GM18867 (cell line): ENCODE data around the gene PARP16.

Source experiments
- ATAC-seq: cut with Tn5 transposase; IDR thresholded peaks from one replicate; pipeline ENCODE4 v1.9.1; 2021; ENCODE audit warnings: mild to moderate bottlenecking, moderate library complexity; ENCODE audit not compliant: unreplicated experiment

PARP16 gene, protein sequence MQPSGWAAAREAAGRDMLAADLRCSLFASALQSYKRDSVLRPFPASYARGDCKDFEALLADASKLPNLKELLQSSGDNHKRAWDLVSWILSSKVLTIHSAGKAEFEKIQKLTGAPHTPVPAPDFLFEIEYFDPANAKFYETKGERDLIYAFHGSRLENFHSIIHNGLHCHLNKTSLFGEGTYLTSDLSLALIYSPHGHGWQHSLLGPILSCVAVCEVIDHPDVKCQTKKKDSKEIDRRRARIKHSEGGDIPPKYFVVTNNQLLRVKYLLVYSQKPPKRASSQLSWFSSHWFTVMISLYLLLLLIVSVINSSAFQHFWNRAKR

DNA sequence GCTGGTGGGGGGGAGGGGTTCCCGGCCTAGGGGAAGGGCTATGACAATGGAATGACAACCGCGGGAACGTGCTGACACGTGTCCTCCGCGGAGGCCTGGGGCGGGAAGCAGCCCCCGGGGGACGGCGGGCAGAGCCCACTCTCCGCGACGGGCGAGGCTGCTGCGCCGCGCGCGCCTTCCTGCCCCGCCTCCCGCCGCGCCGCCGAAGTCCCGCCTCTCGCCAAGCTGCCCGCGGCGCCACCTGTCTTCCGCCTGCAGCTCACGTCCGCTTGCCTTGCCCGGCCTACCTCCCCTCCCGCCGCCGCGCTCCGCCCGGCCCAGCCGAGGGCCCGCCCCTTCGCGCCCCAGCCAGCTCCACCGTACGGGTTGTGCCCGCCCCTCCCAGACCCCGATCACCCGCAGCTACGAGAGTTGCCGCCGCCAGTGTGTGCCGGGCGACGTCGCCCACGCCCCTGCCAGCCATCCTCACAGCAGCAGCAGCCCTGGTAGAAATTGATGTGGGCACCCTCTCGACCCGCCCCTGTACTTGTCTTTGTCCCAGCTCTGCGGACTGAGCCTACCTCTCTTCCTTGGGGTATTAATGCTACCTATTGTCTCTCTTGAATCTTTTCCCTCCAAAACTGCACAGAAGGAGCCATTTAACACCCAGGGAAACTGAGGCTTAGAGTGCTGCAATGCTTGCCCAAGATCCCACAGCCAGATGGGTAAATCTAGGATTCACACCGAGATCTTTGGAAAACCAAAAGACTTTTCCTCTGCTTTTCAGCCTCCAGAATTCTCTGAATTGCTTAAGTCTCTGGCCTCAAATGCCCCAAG is at the start of gene PARP16:
Gene PARP16 (minus strand): TSS at position 180 of the 816 bp plus-strand sequence. CDS start 457 bp downstream, outside the sequence.
- peak; percentile 94 for ATAC-seq

DNA sequence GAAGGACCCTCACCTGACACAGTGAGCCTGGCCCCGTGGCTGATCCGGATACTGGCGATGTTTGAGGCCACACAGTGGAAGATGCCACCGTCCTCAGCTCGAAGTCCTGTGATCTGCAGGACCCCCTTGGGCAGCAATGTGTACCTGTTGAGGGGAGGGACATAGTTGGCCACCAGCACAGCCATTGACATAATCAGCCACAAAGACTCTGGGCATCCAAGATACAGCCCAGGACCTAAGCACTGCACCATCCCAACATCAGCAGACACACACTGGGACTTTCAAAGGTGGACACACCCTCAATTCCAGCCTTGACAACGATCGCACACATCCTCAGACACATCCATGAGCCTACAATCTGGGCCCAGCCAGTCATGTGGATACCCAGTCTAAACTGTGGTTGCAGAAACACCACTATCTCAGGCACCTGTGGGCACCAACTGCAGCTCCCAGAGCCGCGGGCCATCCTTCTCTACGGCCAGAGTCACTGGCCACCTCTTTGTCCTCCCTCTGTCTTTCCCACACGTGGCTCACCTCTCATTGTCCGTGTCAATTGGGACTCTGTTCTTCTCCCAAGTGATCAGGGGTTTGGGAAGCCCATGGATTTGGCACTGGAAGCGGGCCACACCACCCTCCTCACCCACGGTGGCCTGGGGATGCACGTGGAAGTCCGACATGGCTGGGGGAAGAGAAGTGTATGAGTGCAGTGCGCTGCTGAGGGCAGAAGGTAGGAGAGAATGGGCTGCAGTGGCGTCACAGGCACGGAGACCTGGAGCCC is 48.8 kb upstream of the PARP16 start:
- ATAC-seq: no peak

DNA sequence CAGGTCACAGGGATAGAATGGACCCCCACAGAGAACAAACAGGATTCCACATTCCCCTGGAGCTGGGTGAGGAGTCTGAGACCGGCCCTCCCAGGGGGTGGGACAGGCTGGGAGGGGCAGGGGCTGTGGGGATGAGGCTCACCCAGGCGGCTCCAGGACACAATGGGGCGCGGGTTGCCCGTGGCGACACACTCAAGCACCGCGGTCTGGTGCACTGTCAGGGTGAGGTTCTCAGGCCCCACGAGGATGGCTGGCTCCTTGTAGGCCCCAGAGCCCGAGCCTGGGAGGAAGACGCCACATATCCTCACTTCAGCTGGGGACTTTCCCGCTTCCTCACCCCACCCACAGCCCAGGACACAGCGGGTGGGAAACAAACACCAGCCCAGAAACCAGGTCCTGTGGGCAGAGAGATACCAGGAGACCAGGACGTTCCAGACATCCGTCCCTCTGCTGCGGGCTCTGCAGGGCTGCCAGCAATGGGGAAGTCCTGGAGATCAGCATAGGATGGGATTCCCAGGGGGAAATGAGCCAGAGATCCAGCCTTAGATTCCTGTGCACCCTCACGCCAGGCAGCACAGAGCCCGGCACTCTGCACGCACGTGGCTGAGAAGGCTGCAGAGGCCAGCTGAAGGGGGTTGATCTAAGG is 48.0 kb upstream of the PARP16 start:
- ATAC-seq: no peak

DNA sequence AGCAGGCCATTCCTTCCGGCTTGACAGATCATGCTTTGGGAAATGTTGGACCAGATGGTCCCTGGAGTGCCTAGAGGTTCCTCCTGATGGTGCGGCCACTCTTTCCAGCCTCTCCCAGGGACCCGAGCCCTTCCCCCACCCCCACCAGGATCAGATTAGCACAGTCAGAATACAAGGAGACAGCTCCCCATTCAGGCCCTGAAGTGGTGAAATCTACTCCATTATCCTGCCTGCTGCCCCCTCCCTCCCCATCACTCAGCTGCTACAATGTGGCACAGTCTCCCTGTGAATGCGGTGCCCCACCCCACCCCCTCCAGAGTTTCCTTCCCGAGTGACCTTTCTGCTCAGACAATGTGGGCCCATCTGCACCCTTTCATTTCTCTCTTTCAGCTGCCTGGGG is 47.2 kb upstream of the PARP16 start:
- no peak for ATAC-seq

DNA sequence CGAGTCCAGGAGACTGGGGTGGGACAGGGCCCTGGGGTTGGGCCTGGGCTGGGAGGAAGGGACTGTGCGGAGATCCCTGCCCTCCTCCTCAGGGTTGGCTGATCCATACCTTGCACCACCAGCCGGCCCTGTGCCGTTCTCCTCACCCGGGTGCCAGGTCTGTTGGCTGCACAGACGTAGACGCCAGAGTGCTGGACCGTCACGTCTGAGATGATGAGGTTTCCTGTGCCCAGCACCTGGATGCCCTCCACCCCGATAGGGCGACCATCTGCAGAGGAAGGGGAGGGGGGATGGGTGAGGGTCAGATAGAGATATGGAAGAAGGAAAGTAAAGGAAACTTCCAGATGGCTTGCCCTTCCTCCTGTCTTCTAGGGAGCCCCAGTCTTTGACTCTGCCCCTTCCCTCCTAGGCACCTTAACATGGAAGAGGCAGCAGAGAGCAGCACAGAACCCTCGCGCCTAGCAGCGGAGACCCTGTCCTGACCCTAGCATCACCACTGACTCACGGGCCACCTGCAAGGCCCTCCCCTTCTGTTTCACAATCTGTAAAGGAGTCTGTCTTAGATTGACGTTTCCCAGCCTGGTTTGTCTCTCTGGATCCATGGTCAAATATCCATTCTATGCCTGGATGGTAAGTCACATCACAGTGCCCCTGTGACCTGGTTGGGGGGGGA is 46.6 kb upstream of the PARP16 start:
- no peak for ATAC-seq

DNA sequence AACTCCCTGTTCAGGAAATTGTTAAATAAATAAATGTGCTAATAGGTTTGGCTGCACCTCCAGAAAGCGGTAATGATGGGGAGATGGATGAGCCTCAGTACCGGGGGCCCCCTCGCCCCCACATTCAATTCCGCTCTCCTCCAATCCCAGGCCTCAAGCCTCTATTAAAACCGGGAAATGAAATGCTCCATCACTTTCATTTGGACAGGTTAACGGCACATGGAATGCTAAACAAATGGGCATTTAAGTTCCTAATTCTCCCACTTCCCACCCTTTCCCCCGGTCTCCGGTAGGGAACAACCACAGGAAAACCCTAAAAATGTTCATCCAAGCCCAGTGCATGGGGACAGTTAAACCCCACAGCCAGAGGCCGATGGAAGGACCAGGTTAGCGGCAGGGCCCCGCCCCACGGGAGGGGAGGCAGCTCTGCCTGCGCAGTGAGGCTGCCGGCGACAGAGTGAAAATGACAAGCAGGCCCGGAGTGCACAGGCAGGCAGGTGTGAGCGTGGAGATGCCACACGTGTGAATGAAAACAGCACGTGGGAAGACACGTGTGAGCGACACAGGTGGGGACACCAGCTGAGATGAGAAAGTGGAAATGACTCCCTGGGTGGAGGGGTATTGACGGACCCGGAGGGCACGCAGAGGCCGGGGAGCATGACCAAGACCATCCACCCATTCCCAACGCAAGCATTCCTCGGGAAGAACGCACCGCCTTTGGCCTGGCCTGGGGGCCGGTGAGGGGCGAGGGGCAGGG is 45.9 kb upstream of the PARP16 start:
- no peak for ATAC-seq

DNA sequence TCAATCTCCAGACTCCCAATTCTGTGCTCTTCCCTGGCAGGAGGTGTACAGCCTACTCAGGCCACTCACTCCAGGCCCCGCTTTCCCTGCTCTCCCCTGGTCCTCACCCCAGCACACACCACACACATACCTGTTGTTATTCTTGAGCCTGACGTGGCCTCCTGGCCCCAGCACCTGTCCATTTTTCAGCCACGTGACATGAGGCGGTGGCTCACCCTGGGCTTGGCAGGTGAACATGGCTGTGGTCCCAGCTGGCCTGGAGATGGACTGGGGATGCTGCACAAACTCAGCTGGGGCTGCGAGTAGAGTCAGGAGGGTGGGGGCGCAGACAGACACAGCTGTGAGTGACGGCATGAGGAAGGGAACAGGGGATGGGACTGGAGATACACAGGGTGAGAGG is 45.1 kb upstream of the PARP16 start:
- ATAC-seq: no peak

DNA sequence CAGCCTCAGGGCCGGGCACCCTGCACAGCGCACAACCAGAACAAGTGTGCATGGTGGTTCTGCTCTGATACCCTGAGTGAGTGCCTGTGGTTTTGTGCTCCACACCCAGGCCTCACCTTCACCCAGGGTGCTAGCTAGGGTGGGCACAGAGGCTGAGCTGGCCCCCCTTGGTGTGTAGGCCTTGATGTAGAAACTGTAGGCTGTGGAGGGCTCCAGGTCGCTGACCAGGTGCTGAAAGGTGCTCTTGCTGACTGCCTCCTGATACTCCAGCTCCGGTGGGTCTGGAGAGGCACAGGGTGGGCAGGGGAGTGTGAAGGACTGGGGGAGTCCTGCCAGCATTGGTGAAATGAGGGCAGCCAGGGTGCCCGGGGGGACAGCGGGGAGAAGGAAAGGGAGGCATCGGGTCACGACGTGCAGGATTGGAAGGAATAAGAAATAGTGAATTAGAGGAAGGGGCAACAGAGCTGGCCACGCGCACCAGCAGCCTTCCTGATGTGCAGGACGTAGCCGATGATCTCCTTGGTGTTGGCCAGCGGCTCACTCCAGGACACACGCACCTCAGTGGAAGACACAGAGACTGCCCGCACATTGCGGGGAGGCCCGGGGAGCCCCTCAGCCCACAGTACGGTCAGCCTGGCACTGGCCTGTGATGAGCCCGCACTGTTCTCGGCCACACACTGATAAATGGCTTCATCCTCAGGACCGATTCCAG is 44.4 kb upstream of the PARP16 start:
- ATAC-seq: no peak

DNA sequence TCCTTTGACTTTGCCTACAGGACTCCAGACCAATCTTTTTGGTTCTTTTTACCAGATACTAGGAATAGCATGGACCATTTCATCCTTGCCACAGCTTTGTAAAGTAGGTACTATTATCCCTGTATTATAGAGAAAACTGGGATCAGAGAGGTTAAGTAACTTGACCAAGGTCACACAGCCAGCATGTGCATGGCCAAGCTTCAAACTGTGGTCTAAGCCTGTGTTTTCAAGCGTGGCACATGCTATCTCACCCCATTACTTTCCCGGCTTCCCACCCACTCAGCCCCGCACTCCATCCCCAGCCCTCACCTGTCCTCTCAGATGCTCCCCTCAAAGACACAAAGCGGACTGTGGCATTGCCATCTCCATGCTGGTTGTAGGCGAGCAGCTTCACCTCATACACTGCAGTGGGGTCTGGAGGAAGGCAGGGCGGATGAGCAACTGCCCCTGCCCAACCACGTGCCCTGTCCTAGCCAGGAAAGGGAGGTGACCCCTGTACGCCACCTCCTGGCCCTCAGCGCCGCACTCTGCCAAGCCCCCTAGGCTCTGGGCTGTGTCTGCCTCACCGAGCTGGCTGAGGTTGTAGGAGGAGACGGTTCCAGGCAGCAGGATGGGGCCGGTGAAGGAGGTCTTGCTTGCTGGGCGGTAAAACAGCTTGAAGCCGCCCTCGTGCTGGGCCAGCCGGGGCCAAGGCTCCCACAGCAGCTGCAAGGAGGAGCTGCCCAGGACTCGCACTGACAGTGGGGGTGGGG is 43.5 kb upstream of the PARP16 start:
- no peak for ATAC-seq

DNA sequence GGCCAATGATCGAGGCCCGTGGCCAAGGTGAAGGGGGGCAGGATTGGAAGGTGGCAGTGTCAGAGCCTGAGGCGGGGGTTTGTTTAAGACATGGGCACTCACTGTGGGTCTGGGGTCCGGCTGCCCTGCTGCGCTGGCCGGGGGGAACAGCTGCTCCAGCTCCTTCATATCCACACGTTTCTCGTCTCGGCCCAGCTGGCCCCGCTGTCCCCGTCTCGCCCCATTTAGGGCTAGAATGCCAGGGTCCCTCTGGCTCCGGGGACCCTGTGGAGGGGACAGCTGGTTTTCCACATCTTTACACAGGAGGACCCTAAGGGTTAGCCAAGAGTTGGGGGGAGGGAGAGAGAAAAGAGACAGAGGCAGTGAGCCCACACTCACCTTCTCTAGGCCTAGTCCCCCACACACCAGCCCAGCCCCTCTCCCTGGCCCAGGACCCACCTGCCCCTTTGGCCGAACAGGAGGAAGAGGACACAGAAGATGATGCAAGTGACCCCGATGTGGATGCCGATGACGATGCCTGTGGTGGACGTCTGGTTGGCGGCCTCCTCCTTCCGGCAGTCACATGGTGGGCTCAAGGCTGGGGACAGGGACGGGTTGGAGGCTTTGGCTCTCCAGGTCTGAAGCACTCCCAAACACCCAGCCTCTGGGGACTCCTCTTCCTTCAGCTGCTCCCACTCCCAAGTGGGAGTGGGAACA is 42.8 kb upstream of the PARP16 start:
- no peak for ATAC-seq

DNA sequence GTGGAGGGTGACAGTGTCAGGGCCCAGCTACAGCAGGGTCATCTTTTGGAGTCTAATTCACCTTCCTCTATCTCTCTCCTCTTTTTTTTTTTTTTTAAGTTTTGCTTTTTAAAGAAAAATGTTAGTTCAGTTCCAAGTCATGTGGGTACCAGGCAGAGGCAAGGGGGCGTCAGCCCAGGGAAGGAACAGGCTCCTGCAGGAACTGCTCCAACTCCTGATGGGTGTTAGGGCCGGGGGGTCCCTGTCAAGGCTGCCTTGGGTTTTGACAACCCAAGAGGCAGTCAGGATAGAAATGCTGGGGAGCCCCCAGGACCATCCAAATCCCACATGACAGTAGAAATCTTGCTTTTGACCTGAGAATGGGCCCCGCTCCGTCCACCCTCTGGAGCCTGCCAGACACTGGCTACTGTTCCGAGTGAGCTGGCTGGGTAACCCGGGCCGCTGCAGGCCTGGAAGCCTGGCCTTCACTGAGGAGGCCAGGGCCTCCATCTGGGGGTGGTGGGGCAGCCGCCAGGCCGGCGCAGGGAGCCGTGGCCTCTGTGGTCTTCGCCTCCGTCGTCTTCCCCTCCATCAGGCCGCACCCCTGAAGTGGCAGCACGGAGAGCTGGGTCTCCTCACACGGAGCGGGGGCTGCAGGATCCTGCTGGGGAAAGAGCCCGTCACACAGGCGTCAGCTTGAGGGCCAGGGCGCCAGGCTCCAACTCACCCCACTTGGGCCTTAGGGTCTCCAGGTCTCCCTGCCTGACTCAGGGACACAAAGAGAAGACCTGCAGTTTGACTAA is 42.0 kb upstream of the PARP16 start:
- no peak for ATAC-seq

DNA sequence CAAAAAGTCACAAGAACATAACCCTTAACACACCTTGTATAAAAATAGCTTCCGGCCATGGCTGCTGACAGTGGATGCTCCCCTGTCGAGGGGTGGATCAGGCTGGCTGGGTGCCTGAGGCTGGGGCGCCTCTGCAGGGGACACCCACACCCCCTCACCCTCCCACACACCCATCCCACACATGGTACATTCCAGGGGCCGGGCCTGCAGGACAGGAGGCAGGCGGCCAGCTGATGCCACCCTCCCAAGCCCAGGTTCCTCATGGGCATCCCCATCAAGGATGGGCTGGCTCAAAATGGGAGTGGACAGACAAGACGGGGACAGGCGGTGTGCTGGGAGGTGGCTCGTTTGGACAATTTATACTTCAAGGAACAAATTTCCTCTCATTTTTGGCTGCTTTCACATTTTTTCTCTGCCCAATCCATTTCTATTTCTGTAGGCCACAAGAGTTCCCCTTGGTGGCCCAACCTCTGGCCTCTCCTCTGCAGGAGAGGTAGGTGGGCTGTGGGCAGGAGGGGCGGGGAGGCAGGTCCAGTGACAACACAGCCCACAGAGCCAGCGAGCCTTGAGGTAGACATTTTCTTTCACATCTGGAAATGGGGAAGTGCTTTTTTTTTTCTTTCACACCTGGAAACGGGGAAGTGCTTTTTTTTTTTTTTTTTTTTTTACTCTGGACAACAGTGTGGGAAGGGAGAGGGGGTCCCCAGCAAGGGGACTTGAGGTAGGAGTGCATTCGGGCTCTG is 41.1 kb upstream of the PARP16 start:
- no peak for ATAC-seq

DNA sequence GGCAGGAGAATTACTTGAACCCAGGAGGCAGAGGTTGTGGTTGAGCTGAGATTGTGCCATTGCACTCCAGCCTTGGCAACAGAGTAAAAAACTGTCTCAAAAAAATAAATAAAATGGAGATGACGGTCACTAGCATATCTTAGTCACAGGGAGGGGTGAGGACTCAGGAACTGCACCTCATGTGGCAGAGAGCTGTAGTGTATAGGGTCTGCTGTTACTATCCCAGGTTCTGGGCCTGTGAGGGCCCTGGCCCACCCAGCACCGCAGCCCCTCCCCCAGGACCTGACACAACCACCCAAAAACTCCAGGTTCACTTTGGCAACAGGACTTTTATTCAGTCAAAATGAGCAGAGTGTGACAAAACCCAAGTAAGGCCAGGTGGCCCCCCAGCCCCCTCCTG is 40.1 kb upstream of the PARP16 start:
- no peak for ATAC-seq

DNA sequence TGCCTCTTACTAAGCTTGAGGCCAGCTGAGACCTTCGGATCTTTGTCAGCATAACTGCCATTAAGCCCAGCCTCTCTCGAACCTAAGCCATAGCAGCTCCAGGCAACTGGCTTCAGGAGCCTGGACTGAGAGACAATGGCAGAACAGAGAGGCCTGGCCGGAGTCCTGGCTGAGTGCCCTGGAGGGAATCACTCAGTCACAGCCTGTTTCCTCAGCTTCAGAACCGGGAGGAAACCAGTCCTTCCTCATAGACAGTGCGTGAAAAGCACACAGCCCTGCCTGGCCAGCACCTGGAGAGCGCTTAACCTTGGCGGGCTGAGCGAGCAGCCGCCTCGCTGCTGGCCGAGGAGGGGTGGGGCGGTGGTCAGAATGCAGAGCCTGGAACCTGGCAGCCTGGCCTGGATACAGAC is 39.4 kb upstream of the PARP16 start:
- no peak for ATAC-seq

DNA sequence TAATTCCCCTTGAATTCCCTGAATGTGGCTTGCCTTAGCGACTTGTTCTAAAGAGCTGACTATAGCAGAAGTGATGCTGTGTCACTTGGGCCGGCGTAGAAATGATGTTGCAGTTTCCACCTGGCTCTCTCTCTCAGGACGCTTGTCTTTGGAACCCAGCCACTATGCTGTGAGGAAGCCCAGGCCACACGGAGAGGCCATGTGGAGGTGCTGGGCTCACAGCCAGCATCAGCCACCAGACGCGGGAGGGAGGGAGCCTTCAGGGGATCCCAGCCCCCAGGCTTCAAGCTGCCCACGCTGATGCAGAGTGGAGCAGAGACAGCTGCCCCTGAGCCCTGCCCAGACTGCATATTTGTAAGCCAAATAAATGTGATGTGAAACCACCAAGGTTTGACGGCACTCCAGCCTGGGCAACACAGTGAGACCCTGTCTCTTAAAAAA is 36.4 kb upstream of the PARP16 start:
- ATAC-seq: no peak

DNA sequence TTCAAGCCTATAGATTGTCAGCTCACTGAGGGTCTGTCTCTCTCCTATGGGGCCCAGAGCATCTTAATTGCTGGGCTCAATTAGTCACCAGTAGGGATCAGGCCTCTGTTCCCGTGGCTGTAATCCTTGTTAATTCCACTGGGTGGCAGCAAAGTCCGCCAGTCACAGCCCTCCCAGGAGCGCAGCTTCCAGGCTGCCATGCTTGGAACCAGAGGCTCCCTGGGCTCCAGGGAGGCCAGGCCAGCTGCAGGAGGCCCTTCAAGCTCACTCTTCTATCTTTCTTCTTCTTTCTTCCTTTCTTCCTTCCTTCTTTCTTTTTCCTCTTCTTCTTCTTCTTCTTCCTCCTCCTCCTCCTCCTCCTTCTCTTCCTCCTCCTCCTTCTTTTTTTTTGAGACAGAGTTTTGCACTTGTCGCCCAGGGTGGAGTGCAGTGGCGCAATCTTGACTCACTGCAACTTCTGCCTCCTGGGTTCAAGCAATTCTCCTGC is 32.2 kb upstream of the PARP16 start:
- no peak for ATAC-seq
